Mononuclear cell (primary cell): ENCODE data around the gene TNIP1. TPM values are rescaled to one million over a fixed set of nuclear protein-coding genes. Genes with fewer than 3 reads are reported as not detected.
A peak's percentile ranks its signal among the peaks of the same experiment; 100 is the strongest.

Experiments
- H3K27me3 ChIP-seq: 2 replicates; pipeline ENCODE4 v1.6.0; 2011; ENCODE audit warnings: low read length, control low read depth; ENCODE audit not compliant: insufficient read depth
- H3K4me1 ChIP-seq: 2 replicates; pipeline ENCODE4 v1.5.1; 2011; ENCODE audit warnings: mild to moderate bottlenecking, low read length, control low read depth; ENCODE audit not compliant: insufficient read depth
- H3K4me3 ChIP-seq: 2 replicates; pipeline ENCODE4 v1.5.1; 2011; ENCODE audit warnings: mild to moderate bottlenecking, low read length, moderate library complexity
- H3K9me3 ChIP-seq: 2 replicates; pipeline ENCODE4 v1.5.1; 2011; ENCODE audit warnings: low read depth, mild to moderate bottlenecking, control low read depth, low read length
- total RNA-seq: library from RNA; depleted of rRNA; stranded (reverse); fragments of >200 nt; gene quantifications from one replicate; pipeline ENCODE4 v1.2.3, GENCODE V29; 2012

Gene TNIP1
- total RNA-seq, 1 donor: 222 TPM

DNA sequence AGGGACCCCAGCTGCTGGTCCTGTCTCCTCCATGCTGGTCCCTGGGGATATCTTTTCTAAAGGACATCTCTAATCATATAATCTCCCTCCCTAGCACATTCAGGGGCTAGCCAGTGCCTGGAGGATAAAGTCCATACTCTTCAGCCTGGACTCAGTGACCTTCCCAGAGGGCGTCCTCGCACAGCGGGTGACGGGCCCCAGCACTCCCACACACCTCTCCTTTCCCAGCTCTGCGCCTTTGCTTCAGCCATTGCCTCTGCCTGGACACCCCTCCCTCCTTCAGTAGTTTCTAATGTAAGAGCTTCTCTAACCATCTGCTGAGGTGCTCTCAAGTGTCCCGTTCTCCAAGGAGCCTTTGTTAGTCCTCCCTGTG lies 15.2 kb upstream of the TNIP1 start:
- H3K4me1 ChIP-seq: peaks cover 98% of the 10 kb centered on the region
- no peaks in the 10 kb centered on the region for H3K27me3 ChIP-seq
- no peak overlapping the region for H3K4me3 ChIP-seq
- no peaks in the 10 kb centered on the region for H3K9me3 ChIP-seq

- Histone ChIP-seq H3K4me3 (no peak overlapping the region), H3K9me3 (no peaks in the 10 kb centered on the region), H3K27me3 (no peaks in the 10 kb centered on the region), H3K4me1 (peaks cover 93% of the 10 kb centered on the region)
These were observed 14.6 kb upstream of the TNIP1 start for GRCh38 chr5:151095341-151096000.

GRCh38 chr5:151094852-151095245 lies 14.0 kb upstream of the TNIP1 start:
- Histone ChIP-seq H3K4me3 (no peak overlapping the region), H3K9me3 (no peaks in the 10 kb centered on the region)

DNA sequence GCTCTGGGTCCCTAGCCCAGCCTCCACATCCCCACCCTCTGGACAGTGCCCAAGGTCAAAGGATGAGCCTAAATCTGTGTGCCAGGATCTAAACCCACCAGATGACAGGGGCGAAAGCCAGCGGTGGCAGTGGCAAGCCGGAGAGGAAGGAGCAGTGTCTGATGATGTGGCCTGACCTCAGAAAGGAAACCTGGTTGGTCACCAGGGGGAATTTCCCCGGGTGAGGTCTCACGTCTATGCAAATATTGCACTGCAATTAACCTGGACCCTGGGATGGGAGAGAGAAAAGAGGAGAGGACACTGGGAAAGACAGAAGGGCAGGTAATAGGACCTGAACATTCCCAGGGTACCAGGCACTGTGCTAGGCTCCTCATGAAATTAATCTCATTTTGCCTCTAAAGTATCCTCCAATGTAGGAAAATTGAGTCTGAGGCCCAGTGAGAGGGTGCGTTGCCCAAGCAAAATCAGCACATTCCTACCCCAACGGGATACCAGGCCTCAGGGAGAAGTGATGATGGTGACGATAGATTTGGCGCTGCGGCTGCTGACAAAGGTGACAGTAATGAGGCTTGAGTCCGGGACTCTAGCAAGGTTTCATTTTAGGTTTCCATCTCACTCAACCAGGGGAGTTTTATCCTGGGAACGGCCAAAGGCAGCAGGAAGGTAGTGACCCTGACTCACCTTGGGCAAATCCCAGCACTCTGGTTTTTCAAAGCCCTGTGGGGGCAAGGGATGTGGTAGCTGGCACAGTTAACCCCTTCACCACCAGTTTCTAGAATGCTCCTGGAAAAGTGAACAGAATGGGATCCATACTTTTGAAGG lies 13.4 kb upstream of the TNIP1 start:
- no peaks in the 10 kb centered on the region for H3K27me3 ChIP-seq
- H3K4me1 ChIP-seq: peaks cover 86% of the 10 kb centered on the region
- no peaks in the 10 kb centered on the region for H3K9me3 ChIP-seq
- no peak overlapping the region for H3K4me3 ChIP-seq

More at GRCh38 chr5:151094852-151095245, 14.0 kb upstream of the TNIP1 start:
- Histone ChIP-seq H3K27me3 (no peaks in the 10 kb centered on the region), H3K4me1 (peaks cover 87% of the 10 kb centered on the region)

- H3K4me3 ChIP-seq: no peak overlapping the region
- H3K27me3 ChIP-seq: no peaks in the 10 kb centered on the region
- H3K9me3 ChIP-seq: no peaks in the 10 kb centered on the region
- H3K4me1 ChIP-seq: peaks cover 86% of the 10 kb centered on the region
These were observed 12.6 kb upstream of the TNIP1 start for GRCh38 chr5:151093476-151093889.

DNA sequence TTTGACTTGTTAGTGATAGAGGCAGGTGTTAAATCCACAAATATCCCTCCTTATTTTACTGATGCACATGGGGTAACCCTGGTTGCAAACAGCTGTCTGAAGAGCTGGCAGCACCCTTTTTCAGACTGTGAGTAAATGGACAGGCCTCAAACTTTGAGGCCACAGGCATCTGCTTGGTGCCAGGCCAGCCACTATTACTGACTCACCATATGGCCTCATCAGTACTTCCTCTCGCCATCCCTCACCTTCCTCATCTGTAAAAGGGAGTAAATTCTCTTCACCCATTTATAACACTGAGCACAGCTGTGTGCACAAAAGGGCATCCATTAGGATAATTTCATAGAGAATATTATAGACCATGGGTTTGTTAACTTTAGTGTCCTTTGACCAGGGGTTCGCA lies 11.9 kb upstream of the TNIP1 start:
- H3K4me3 ChIP-seq: no peak overlapping the region
- H3K4me1 ChIP-seq: peaks cover 79% of the 10 kb centered on the region
- no peaks in the 10 kb centered on the region for H3K9me3 ChIP-seq
- H3K27me3 ChIP-seq: no peaks in the 10 kb centered on the region

DNA sequence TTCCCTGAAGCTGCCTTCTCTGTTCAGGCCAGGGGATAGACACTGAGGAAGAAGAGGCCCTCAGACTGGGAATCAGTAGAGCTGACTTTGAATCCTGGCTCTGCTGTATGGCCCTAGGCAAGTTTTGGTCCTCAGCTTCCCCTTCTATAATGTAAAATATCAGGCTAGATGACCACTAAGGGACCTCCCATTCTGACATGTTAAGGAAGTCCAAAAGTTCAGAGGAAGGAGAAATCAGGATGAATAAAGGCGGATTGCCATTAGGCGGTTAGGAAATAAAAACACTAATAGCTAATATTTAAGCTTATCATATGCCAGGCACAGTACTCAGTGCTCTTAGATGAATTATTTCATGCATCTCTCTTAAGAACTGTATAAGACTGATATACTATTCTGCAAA lies 8.9 kb upstream of the TNIP1 start:
- Histone ChIP-seq H3K9me3 (no peaks in the 10 kb centered on the region), H3K27me3 (no peaks in the 10 kb centered on the region), H3K4me1 (peaks cover 77% of the 10 kb centered on the region), H3K4me3 (no peak overlapping the region)

GRCh38 chr5:151088986-151089385 lies 8.2 kb upstream of the TNIP1 start:
- peaks cover 74% of the 10 kb centered on the region for H3K4me1 ChIP-seq
- no peak overlapping the region for H3K4me3 ChIP-seq
- H3K9me3 ChIP-seq: no peaks in the 10 kb centered on the region
- H3K27me3 ChIP-seq: no peaks in the 10 kb centered on the region

DNA sequence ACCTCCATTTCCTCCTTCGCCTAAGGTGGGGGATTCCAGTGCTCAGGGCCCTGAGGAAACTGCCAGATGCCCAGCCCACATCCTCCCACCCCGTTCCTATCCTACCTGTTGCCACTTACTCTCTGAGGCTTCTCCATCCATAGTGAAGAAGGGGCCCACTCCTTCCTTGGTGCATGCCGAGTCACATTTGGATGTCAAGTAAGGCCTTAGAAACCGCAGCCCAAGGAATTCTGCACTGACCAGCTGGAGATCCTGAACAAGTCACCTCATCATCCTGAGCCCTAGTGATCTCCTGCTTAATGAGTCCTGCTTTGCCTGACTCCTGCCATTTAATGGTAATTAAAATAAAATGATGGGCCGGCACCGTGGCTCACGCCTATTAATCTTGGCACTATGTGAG lies 6.7 kb upstream of the TNIP1 start:
- peaks cover 74% of the 10 kb centered on the region for H3K4me1 ChIP-seq
- no peaks in the 10 kb centered on the region for H3K9me3 ChIP-seq
- H3K27me3 ChIP-seq: no peaks in the 10 kb centered on the region
- no peak overlapping the region for H3K4me3 ChIP-seq

GRCh38 chr5:151086905-151087360 lies 6.1 kb upstream of the TNIP1 start:
- Histone ChIP-seq H3K9me3 (no peaks in the 10 kb centered on the region), H3K27me3 (no peaks in the 10 kb centered on the region), H3K4me3 (peak overlapping the region; percentile 2), H3K4me1 (peaks cover 75% of the 10 kb centered on the region)

- Histone ChIP-seq H3K9me3 (no peaks in the 10 kb centered on the region), H3K27me3 (no peaks in the 10 kb centered on the region), H3K4me1 (peaks cover 74% of the 10 kb centered on the region), H3K4me3 (peak overlapping the region; percentile 2)
These were observed 5.5 kb upstream of the TNIP1 start for GRCh38 chr5:151086192-151086869.

DNA sequence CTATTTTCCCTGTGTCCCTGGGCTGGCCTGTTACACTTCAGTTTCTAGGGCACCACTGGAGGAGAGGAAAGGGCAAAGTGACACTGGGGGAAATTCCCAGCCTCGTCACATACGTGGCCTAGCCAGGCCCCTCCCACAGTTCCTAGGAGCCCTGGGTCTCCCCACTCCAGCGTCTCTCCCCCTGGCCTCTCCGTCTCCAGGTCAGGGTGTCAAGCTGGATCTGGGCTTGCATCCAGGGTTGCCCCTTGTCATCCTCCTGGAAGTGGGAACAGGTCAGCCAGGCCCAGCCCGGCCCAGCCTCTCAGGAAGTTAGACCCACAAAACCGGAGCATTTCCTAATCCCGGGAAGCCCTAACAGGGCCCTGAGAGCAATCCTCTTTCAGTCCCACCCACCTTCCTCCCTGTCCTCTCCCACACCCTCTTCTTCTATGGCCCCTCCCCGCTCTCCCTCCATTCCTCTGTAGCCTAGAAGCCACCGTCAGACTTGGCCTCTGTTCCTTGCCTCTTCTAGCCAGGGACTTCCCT lies 4.7 kb upstream of the TNIP1 start:
- H3K4me3 ChIP-seq: no peak overlapping the region
- H3K27me3 ChIP-seq: no peaks in the 10 kb centered on the region
- H3K4me1 ChIP-seq: peaks cover 72% of the 10 kb centered on the region

DNA sequence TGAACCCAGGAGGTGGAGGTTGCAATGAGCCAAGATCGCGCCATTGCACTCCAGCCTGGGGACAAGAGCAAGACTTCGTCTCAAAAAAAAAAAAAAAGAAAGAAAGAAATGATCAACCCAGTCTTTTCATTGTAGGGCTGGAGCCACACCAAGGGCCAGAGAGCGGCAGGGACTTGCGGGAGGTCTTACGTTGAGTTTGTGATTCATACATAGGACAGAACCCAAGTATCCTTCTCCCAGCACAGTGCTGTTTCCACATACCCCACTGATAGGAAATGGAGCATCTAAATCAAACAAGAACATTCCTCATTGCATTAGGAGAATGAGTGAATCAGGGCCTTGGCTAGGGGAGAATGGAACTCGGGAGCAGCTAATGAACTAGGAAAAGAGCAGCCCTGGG lies 3.5 kb upstream of the TNIP1 start:
- Histone ChIP-seq H3K4me1 (peaks cover 77% of the 10 kb centered on the region), H3K27me3 (no peaks in the 10 kb centered on the region), H3K9me3 (no peaks in the 10 kb centered on the region), H3K4me3 (no peak overlapping the region)

More for the DNA sequence above, 4.7 kb upstream of the TNIP1 start:
- no peaks in the 10 kb centered on the region for H3K9me3 ChIP-seq

DNA sequence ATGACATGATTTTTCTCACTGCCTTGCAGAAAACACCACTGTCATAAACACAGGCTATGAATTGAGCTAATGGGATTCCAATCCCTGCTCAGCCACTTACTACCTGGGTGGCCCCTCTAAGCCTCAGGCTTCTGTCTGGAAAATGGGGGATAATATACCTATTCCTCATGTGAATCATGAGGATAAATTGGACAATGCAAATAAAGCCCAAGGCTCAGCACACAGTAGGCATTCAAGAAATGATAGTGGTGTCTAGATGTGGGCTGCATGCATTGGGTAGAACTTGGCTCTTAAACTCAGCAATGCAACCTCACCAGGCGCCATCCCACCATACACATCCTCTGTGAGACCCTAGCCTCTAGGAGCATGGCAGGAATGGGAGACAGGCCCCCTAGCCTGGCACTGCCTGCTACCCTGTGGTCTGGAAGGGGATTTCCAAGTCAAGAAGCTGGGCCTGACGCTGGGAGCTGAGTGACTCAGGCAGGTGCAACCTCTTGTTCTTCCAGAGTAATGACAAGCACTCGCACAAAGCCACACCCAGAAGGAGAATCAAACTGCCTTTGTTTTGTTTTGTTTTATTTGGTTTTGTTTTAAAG lies 2.3 kb upstream of the TNIP1 start:
- Histone ChIP-seq H3K9me3 (no peaks in the 10 kb centered on the region), H3K4me1 (peaks cover 80% of the 10 kb centered on the region), H3K4me3 (no peak overlapping the region), H3K27me3 (no peaks in the 10 kb centered on the region)
